Endothelial cell of umbilical vein (primary cell): Measurements from ENCODE around the gene SPOPL. TPM values are rescaled to one million over a fixed set of nuclear protein-coding genes. Genes with fewer than 3 reads are reported as not detected.

Experiments
- BruUV-seq: library from RNA; stranded (reverse); fragments of 400-500 nt; replicated peaks from 2 replicates; lab custom pipeline; 2021; lab: Mats Ljungman, UMichigan
- CTCF ChIA-PET: fragments of 300-600, 350-600 bp; sonication (Branson Sonifier 250); formaldehyde crosslinking; loops from one replicate; lab custom pipeline; 2021; ENCODE audit warnings: antibody characterized with exemption, inconsistent platforms; lab: Charles Lee
- POLR2A ChIA-PET: fragments of 300-600, 350-600 bp; sonication (Branson Sonifier 250); formaldehyde crosslinking; loops from one replicate; lab custom pipeline; 2021; ENCODE audit warnings: antibody characterized with exemption, inconsistent platforms; lab: Charles Lee
- DNase-seq: peaks from one replicate; pipeline ENCODE4 v3.0.0-alpha.2; 2011; ENCODE audit warnings: low read depth, low spot score
- FAIRE-seq: peaks from 2 replicates; lab custom pipeline; 2011; peaks lifted over from hg19 to GRCh38; lab: Jason Lieb, UNC
- H2AFZ ChIP-seq: 2 replicates; pipeline ENCODE4 v1.6.0; 2012; ENCODE audit warnings: low read depth, low read length, control low read depth, inconsistent platforms
- H3K27ac ChIP-seq: 2 replicates; pipeline ENCODE4 v1.5.1; 2011; ENCODE audit warnings: low read depth, mild to moderate bottlenecking, control low read depth, low read length, moderate library complexity; ENCODE audit not compliant: insufficient read depth
- H3K27me3 ChIP-seq, 2 experiments: 2 replicates each; pipeline versions ENCODE4 v1.6.0 to v1.6.1; 2011; ENCODE audit warnings: low read length in 2 of 2, mixed read lengths in 1 of 2; ENCODE audit not compliant: control insufficient read depth in 2 of 2, insufficient read depth in 2 of 2
- H3K36me3 ChIP-seq, 2 experiments: 2 replicates in 1 of 2; 3 replicates in 1 of 2; pipeline ENCODE4 v1.5.1; 2011; ENCODE audit warnings: low read length in 2 of 2, mild to moderate bottlenecking in 1 of 2, moderate library complexity in 1 of 2; ENCODE audit not compliant: control insufficient read depth in 2 of 2, insufficient read depth in 2 of 2; ENCODE audit errors: extremely low read depth in 1 of 2
- H3K4me1 ChIP-seq: 3 replicates; pipeline ENCODE4 v1.5.1; 2011; ENCODE audit warnings: mild to moderate bottlenecking, low read length; ENCODE audit not compliant: control insufficient read depth, insufficient read depth; ENCODE audit errors: extremely low read depth
- H3K4me2 ChIP-seq: 2 replicates; pipeline ENCODE4 v1.6.1; 2011; ENCODE audit warnings: low read length, control low read depth, mixed read lengths; ENCODE audit not compliant: insufficient read depth
- H3K4me3 ChIP-seq, 3 experiments: fragments of 200-600 bp in 1 of 3; sonication (generic), shearing (Covaris generic) in 1 of 3; replicated peaks in 1 of 3; 2 replicates each; pipeline ENCODE4 v1.5.1; 2011 to 2016; ENCODE audit warnings: control low read depth in 3 of 3, low read length in 3 of 3, mild to moderate bottlenecking in 2 of 3, inconsistent platforms in 1 of 3, low read depth in 1 of 3, moderate library complexity in 1 of 3; ENCODE audit not compliant: insufficient read depth in 1 of 3
- H3K79me2 ChIP-seq: 2 replicates; pipeline ENCODE4 v1.6.0; 2012; ENCODE audit warnings: low read length, inconsistent platforms; ENCODE audit not compliant: control insufficient read depth, insufficient read depth
- H3K9ac ChIP-seq: replicated peaks from 2 replicates; pipeline ENCODE3; 2011; ENCODE audit warnings: low read length, control low read depth; ENCODE audit not compliant: insufficient read depth; ENCODE audit errors: extremely low read depth
- H3K9me1 ChIP-seq: replicated peaks from 3 replicates; pipeline ENCODE4 v1.6.0; 2011; ENCODE audit warnings: mild to moderate bottlenecking, low read length; ENCODE audit not compliant: control insufficient read depth, insufficient read depth; ENCODE audit errors: extremely low read depth
- H3K9me3 ChIP-seq: replicated peaks from 2 replicates; pipeline ENCODE4 v1.5.1; 2012; ENCODE audit warnings: low read length, inconsistent platforms; ENCODE audit not compliant: control insufficient read depth, insufficient read depth
- H4K20me1 ChIP-seq: replicated peaks from 2 replicates; pipeline ENCODE3; 2011; ENCODE audit warnings: mild to moderate bottlenecking, low read length; ENCODE audit not compliant: control insufficient read depth, insufficient read depth; ENCODE audit errors: extremely low read depth
- EZH2 ChIP-seq: IDR thresholded peaks from 2 replicates; pipeline ENCODE4 v1.6.1; 2012; ENCODE audit warnings: borderline replicate concordance, low read depth, mild to moderate bottlenecking, moderate library complexity, low read length, inconsistent platforms; ENCODE audit not compliant: severe bottlenecking
- GATA2 ChIP-seq: IDR thresholded peaks from 2 replicates; pipeline ENCODE4 v1.7.0; 2011; ENCODE audit warnings: low read depth, mild to moderate bottlenecking, moderate library complexity, mixed read lengths, low read length; ENCODE audit not compliant: insufficient read length, insufficient read depth
- JUN ChIP-seq: IDR thresholded peaks from 2 replicates; pipeline ENCODE4 v1.6.1; 2011; ENCODE audit warnings: borderline replicate concordance, low read depth; ENCODE audit not compliant: insufficient read length, insufficient read depth
- POLR2A ChIP-seq: IDR thresholded peaks from 2 replicates; pipeline ENCODE4 v1.6.1; 2012; ENCODE audit warnings: low read depth, mild to moderate bottlenecking, control low read depth, low read length
- POLR2AphosphoS5 ChIP-seq: IDR thresholded peaks from 2 replicates; pipeline ENCODE4 v1.6.1; 2012; ENCODE audit warnings: low read depth, mild to moderate bottlenecking, control low read depth, low read length, moderate library complexity; ENCODE audit not compliant: insufficient read depth
- dilution Hi-C: fragments of 300-500 bp; cut with MboI; formaldehyde crosslinking; loops from one replicate; pipeline ENCODE4 v1.15.0; 2019; ENCODE audit warnings: low sequenced_read_pairs; ENCODE audit not compliant: extremely low pct_ligation_motif_present
- intact Hi-C: fragments of 100-400 bp; cut with micrococcal nuclease; formaldehyde crosslinking; loops from one replicate; pipeline ENCODE4 v1.10.0; 2022
- polyA plus RNA-seq, 4 experiments: library from polyadenylated mRNA; depleted of rRNA in 3 of 4; stranded (reverse) in 3 of 4; unstranded in 1 of 4; fragments of >200 nt; gene quantifications; 2 replicates each; pipeline versions ENCODE4 v1.2.1 to v1.2.3, GENCODE V29; 2011 to 2012; ENCODE audit warnings: missing spikeins in 1 of 4
- total RNA-seq: library from RNA; stranded (reverse); gene quantifications from 2 replicates; pipeline ENCODE4 v1.2.3, GENCODE V29; 2021
- TF ChIP-seq, protein P1 (sequence below), 2 donors: IDR thresholded peaks; 1 replicate in 1 of 2; 2 replicates in 1 of 2; pipeline ENCODE4 v1.5.1; 2011; ENCODE audit warnings: low read length in 2 of 2, mild to moderate bottlenecking in 2 of 2, moderate library complexity in 2 of 2, control low read depth in 1 of 2, inconsistent platforms in 1 of 2, low read depth in 1 of 2; ENCODE audit not compliant: insufficient read depth in 1 of 2; ENCODE audit errors: extremely low read depth in 1 of 2
- TF ChIP-seq, protein P2 (sequence below): IDR thresholded peaks from 2 replicates; pipeline ENCODE4 v1.6.1; 2011; ENCODE audit not compliant: insufficient read depth, insufficient read length

Gene SPOPL
- total and polyA plus RNA-seq, 2 donors (not counting 3 experiments of a cell fraction or from before 2014, with no cell fraction given) = 3.1 to 17.4 TPM

DNA sequence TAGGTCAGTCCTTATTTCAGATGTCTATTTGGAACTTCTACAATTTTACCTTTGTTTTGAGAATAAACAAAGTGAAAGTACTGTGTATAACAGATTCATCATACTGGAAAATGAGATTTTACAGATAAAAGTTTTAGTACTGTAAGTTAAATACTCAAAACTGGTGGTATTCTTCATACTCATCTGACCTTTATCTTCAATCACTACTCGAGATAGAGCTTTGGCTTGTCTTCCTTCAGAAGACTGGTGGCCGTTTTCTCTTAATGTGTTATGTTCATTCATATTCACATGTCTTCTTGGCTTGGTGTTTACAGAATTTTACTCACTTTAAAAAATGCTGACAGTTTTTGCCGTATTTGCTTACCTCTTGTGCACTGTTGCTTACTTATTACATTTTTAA, 2.1 kb downstream of the SPOPL start:
- Histone ChIP-seq H3K9me1 (no peaks in the 10 kb centered on the region), H2AFZ (no peak overlapping the region), H3K4me3 (peak overlapping the region in 1 of 3 experiments; percentile 96), H3K9me3 (no peaks in the 10 kb centered on the region), H3K27ac (no peak overlapping the region), H3K9ac (no peak overlapping the region), H3K4me2 (peak overlapping the region; percentile 89), H3K36me3 (no peaks in the 10 kb centered on the region), H3K27me3 (no peaks in the 10 kb centered on the region), H4K20me1 (peaks cover 4% of the 10 kb centered on the region), H3K79me2 (peaks cover 54% of the 10 kb centered on the region), H3K4me1 (peaks cover 26% of the 10 kb centered on the region)
- ChIA-PET CTCF (interaction anchor here (0.9 to 2.6 kb wide), 3 partner anchors 10 to 18 kb away, joined by 3 to 7 read pairs (median 5); no protein-coding TSS in a partner anchor), POLR2A (no interaction called here)
- DNase-seq (no peak), FAIRE-seq (no peak)
- dilution Hi-C loops = no loop called here
- TF ChIP-seq, protein P1, sequence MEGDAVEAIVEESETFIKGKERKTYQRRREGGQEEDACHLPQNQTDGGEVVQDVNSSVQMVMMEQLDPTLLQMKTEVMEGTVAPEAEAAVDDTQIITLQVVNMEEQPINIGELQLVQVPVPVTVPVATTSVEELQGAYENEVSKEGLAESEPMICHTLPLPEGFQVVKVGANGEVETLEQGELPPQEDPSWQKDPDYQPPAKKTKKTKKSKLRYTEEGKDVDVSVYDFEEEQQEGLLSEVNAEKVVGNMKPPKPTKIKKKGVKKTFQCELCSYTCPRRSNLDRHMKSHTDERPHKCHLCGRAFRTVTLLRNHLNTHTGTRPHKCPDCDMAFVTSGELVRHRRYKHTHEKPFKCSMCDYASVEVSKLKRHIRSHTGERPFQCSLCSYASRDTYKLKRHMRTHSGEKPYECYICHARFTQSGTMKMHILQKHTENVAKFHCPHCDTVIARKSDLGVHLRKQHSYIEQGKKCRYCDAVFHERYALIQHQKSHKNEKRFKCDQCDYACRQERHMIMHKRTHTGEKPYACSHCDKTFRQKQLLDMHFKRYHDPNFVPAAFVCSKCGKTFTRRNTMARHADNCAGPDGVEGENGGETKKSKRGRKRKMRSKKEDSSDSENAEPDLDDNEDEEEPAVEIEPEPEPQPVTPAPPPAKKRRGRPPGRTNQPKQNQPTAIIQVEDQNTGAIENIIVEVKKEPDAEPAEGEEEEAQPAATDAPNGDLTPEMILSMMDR (IDR thresholded peaks at IDR 0.05; ENCODE audit: extremely low read depth in 1 of 2, insufficient read depth in 1 of 2, low read depth in 1 of 2, low read length in 2 of 2) = no peak
- no peak for TF ChIP-seq POLR2AphosphoS5
- no peak for TF ChIP-seq EZH2
- intact Hi-C loops = loop anchor here (2.0 to 10.0 kb wide), 5 partner anchors 104 to 593 kb away; partner anchors contain the start of gene NXPH2
- BruUV-seq = no TSS peak

DNA sequence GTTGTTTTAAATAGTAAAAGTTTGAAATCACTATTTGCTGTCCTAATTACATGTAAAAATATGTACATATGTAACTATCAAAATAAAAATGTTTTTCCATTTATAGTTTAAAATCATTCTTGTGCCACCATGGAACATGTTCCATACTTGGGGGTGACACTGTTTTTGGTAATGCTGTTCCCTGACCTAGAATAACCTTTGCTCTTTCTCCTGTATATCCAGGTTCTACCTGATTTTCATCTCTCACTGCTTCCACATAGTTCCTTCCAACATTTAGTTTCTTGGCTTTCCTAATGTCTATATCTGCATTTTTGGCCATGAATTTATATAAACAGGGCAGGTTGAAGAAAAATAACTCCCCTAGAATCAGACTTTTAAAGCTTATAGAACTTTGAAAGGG, 2.5 kb downstream of the SPOPL start:
- peaks cover 26% of the 10 kb centered on the region for H3K4me1 ChIP-seq
- FAIRE-seq (no peak), DNase-seq (no peak)
- no peaks in the 10 kb centered on the region for H3K9me1 ChIP-seq
- CTCF ChIA-PET = interaction anchor here (0.9 to 2.6 kb wide), 2 partner anchors 11 kb away, joined by 3 to 7 read pairs; no protein-coding TSS in a partner anchor
- dilution Hi-C loops (no loop called here), intact Hi-C loops (loop anchor here (5.0 to 10.0 kb wide), 4 partner anchors 103 to 557 kb away; partner anchors contain the start of gene NXPH2)
- no peak overlapping the region for H3K9ac ChIP-seq
- POLR2A ChIA-PET = no interaction called here
- no peaks in the 10 kb centered on the region for H3K27me3 ChIP-seq
- H3K36me3 ChIP-seq = no peaks in the 10 kb centered on the region
- peaks cover 4% of the 10 kb centered on the region for H4K20me1 ChIP-seq
- no peak for TF ChIP-seq POLR2AphosphoS5
- no peak for TF ChIP-seq POLR2A
- TF ChIP-seq, protein P1 (IDR thresholded peaks at IDR 0.05; ENCODE audit: extremely low read depth in 1 of 2, insufficient read depth in 1 of 2, low read depth in 1 of 2, low read length in 2 of 2) = no peak
- no peak for TF ChIP-seq GATA2
- TF ChIP-seq JUN = no peak
- TF ChIP-seq EZH2 = no peak
- TF ChIP-seq, protein P2, sequence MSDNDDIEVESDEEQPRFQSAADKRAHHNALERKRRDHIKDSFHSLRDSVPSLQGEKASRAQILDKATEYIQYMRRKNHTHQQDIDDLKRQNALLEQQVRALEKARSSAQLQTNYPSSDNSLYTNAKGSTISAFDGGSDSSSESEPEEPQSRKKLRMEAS = no peak
- H3K4me3 ChIP-seq = peak overlapping the region in 1 of 3 experiments; percentile 96
- H3K79me2 ChIP-seq = peaks cover 59% of the 10 kb centered on the region
- BruUV-seq = no TSS peak
- no peak overlapping the region for H3K4me2 ChIP-seq
- H3K27ac ChIP-seq = no peak overlapping the region
- H3K9me3 ChIP-seq = no peaks in the 10 kb centered on the region
- H2AFZ ChIP-seq = no peak overlapping the region
